ENCODE measurements around the gene RYR2. TPM values are rescaled to one million over a fixed set of nuclear protein-coding genes. Genes with fewer than 3 reads are reported as not detected.
"Not testable (repeated sequence)": the region's sequence is repeated elsewhere in the genome, so short reads cannot be mapped to it uniquely, and the experiment has no call there.

Gene RYR2
- total RNA-seq, 1 experiment from 2014 or later = not detected

DNA sequence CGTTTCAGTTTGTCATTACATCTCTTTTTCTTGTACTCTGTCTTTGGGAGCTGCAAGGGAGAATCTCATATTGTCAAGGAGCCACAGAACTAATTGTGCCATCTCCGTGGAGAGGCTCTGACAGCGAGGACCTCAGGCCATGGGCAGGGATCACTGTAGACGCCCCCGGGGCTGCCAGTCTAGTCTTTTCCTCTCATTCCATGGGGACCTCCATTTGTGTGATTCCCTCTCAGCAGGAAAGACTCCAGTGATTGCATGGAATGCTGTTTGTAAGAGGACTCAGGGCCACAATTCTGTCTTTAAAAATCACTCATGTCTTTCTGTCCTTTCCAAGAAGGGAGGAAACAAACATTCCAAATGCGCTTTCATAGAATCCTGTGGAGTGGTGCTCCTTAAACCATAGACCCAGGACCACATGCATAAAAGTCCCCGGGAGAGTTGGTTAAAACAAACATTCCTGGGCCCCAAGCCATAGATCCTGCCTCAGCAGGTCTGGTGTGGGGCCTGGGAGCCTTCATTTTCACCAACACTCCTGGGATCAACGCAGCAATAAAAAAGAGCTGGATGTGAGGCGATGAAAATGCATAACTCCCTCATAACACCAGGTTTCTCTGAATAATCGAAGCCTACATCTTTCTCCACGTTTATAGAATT lies 744.2 kb downstream of the RYR2 start:
- no peak for DNase-seq (ENCODE audit: low spot score)

- DNase-seq (ENCODE audit: low spot score) = no peak
These were observed 746.1 kb downstream of the RYR2 start for GRCh38 chr1:237788069-237788468.

GRCh38 chr1:237789619-237790018 lies 747.6 kb downstream of the RYR2 start:
- no peak for DNase-seq (ENCODE audit: low spot score)

GRCh38 chr1:237791592-237791991 lies 749.6 kb downstream of the RYR2 start:
- DNase-seq (ENCODE audit: low spot score) = no peak

DNA sequence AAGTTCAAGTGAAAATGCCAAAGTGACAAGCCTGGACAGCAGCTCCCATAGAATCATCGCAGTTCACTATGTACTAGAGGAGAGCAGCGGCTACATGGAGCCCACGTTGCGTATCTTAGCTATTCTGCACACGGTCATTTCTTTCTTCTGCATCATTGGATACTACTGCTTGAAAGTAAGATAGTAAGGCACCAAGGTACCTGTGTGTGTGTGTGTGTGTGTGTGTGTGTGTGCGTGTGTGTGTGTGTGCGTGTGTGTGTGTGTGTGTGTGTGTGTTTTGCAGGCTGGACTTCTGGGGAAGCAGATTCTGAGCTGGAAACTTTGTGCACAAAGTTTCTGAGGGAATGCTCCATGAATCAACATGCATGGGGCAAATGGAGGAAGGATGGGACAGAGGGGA lies 750.2 kb downstream of the RYR2 start:
- DNase-seq (ENCODE audit: low spot score) = no peak

GRCh38 chr1:237792726-237793125 lies 750.7 kb downstream of the RYR2 start:
- no peak for DNase-seq (ENCODE audit: low spot score)

DNA sequence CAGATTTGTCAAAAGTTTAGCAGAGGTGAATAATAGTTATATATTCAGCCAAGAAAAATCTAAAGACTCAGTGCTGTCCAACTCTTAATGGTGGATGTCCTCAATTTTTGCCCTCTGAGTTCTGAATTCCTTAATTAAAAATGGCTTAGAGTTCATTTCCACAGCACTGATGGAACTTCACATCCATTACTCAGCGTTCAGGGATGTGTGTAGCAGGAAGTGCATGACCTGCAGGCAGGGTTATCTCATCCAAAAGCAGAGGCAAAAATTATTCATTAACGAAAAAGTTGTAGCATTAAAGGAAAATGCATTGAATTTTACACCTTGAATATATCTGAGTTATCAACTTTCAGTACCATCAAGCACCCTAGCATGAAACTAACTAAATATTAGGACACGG lies 752.1 kb downstream of the RYR2 start:
- DNase-seq (ENCODE audit: low spot score) = no peak

- DNase-seq (ENCODE audit: low spot score) = no peak
These were observed 753.6 kb downstream of the RYR2 start for GRCh38 chr1:237795558-237795957.

GRCh38 chr1:237799762-237800474 lies 757.9 kb downstream of the RYR2 start:
- DNase-seq (ENCODE audit: low spot score) = peak; percentile 87

DNA sequence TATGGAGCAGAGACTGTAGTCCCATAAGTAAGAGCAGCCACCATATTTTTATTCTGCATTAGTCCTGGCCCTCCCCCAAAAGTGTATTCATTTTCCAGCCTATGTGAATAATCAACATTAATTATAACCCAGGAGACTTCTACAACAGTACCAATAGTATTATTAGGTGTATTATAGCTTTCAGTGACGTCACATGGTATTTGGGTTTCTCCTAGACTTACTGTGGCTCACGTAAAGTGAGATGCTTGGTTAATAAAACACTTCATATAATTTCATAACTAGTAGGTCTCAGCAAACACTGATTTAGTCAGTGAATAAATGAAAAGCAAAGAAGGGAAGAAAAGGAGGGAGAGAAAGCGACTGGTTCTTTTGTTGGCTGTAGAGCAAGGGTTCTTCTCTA lies 762.5 kb downstream of the RYR2 start:
- DNase-seq (ENCODE audit: low spot score) = no peak

DNA sequence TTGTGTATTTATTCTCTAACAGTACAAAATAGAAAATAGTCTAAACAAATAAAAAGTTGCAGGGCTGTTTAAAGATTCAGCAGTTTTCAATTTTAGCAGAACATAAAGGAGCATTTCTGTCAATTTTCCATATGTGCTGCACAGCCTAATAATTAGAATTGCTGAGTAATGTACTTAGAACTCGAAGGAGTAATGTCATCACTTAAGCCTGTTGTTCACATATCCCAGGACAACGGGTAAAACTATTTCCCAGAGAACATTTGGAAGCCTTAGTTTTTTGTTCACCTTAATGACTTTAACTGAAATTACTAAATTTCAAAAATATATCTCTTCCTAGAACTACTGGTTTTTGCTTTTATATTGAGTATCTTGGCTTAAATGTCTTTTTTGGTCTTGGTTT lies 767.1 kb downstream of the RYR2 start:
- DNase-seq (ENCODE audit: low spot score) = no peak

DNA sequence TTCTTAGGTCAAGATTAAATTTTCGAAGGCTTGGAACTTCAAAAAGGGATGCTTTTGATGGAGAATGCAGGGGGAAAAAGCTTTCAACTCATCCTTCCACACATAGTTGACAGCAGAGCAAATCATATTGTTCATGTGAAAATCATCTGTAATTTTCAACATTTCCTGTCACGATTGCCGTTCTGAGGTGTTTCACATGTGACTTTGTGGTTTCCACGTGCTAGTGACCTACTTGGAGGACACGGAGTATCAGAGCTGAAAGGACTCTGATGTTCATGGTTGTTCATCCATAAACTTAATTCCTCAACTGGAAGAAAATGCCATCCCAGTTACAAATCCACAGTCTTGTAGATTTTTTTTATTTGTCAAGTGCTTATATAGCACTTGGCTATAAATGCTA lies 769.6 kb downstream of the RYR2 start:
- DNase-seq (ENCODE audit: low spot score) = no peak

DNA sequence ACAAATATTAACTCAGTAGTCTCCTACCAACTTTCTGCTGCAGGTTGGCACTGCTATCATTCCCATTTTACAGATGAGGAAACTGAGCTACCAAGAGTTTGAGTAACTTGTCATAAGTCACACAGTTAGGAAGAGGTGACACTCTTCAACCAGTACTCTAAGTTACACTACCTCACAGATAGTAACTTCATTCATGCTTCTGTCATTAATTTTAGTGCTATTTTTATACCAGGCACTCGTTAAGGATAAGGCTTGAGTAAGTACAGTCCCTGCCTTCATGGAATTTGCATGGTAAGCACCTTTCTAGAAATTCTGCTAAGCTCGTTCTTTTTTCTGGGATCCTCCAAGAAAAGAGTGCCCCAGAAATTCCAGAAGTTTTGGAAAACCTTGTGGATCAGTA lies 770.1 kb downstream of the RYR2 start:
- no peak for DNase-seq (ENCODE audit: low spot score)

- peak; percentile 16 for DNase-seq (ENCODE audit: low spot score)
These were observed 772.4 kb downstream of the RYR2 start for GRCh38 chr1:237814319-237814924.

- DNase-seq (ENCODE audit: low spot score) = no peak
These were observed 775.3 kb downstream of the RYR2 start for GRCh38 chr1:237817277-237817676.

DNA sequence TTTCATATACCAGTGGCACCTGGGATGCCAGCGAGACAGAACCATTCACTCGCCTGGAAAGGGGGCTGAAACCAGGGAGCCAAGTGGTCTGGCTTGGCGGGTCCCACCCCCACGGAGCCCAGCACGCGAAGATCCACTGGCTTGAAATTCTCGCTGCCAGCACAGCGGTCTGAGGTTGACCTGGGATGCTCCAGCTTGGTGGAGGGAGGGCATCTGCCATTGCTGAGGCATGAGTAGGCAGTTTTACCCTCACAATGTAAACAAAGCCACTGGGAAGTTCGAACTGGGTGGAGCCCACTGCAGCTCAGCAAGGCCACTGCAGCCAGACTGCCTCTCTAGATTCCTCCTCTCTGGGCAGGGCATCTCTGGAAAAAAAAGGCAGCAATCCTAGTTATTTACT lies 778.6 kb downstream of the RYR2 start:
- not testable (repeated sequence) for DNase-seq (ENCODE audit: low spot score)

GRCh38 chr1:237832858-237833257 lies 790.9 kb downstream of the RYR2 start:
- no peak for DNase-seq (ENCODE audit: low spot score)

GRCh38 chr1:237834048-237834447 lies 792.1 kb downstream of the RYR2 start:
- no peak for DNase-seq (ENCODE audit: low spot score)

- no peak for DNase-seq (ENCODE audit: low spot score)
These were observed 792.5 kb downstream of the RYR2 start for GRCh38 chr1:237834461-237834860.

- no peak for DNase-seq (ENCODE audit: low spot score)
These were observed 796.3 kb downstream of the RYR2 start for GRCh38 chr1:237838320-237838719.

DNA sequence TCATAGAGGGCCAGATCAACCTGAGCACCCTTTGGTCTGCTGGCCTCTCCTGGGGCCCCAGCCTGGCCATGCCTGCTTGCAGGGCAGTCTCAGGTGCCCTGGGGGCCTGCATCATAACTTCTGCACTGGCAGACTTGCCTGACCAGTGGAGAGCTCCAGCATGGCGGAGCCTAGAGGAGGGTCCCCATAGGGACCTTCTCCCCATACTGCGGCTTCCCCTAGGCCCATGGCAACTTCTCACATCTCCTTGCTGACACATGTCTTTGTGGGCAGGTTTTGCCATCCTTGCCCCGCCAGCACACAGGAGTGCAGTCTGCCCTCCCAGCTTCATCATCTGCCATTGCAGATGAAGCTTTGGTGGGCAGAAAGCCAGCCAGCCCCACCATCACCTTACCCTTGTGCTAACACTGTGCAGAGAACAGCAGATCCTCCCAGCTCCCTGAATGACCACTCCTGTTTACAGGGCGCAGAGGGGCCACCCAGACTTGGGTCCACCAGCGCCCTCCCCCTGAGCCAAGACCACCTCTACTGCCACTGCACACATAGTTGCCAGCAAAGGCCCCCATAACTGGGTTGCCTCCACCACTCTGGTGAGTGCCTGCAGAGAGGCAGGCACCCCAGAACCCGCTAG lies 797.0 kb downstream of the RYR2 start:
- DNase-seq (ENCODE audit: low spot score) = no peak

DNA sequence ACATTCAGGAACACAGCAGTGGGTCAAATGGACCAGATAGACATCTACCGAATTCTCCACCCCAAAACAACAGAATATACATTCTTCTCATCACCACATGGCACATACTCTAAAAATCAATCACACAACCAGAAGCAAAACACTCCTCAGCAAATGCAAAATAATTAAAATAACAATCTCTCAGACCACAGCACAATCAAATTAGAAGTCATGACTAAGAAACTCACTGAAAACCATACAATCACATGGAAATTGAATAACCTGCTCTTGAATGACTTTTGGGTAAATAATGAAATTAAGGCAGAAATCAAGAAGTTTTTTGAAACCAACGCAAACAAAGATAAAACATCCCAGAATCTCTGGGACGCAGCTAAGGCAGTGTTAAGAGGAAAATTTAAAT lies 799.5 kb downstream of the RYR2 start:
- DNase-seq (ENCODE audit: low spot score) = no peak

GRCh38 chr1:237843516-237843915 lies 801.5 kb downstream of the RYR2 start:
- not testable (repeated sequence) for DNase-seq (ENCODE audit: low spot score)
